K562 (cell line): ENCODE data around the gene EPB42. TPM values are rescaled to one million over a fixed set of nuclear protein-coding genes. Genes with fewer than 3 reads are reported as not detected.

Experiments used
- BCL6 ChIP-seq: fragments of 250-450 bp; sonication (Bioruptor Pico); IDR thresholded peaks from 2 replicates; pipeline ENCODE4 v1.4.0; 2020
- BRF2 ChIP-seq: IDR thresholded peaks from 3 replicates; pipeline ENCODE4 v1.6.1; 2011; ENCODE audit warnings: borderline replicate concordance, mild to moderate bottlenecking; ENCODE audit not compliant: insufficient read length, insufficient read depth
- CC2D1A ChIP-seq: fragments of 450-650 bp; IDR thresholded peaks from 2 replicates; pipeline ENCODE4 v1.6.1; 2017; ENCODE audit warnings: mild to moderate bottlenecking
- GATAD2A ChIP-seq: fragments of 450-650 bp; IDR thresholded peaks from 2 replicates; pipeline ENCODE4 v1.6.1; 2017
- HCFC1 ChIP-seq: IDR thresholded peaks from 2 replicates; pipeline ENCODE4 v1.6.1; 2012; ENCODE audit warnings: low read depth, low read length, improper control_type of control experiment
- JUND ChIP-seq, 2 experiments: IDR thresholded peaks; 2 replicates in 1 of 2; 3 replicates in 1 of 2; pipeline ENCODE4 v1.6.1; 2011; ENCODE audit warnings: borderline replicate concordance in 2 of 2, low read depth in 2 of 2, low read length in 2 of 2, improper control_type of control experiment in 1 of 2, missing biosample characterization in 1 of 2, missing genetic modification characterization in 1 of 2, missing genetic modification reagents in 1 of 2
- KDM1A ChIP-seq, 2 experiments: fragments of 450-650 bp; IDR thresholded peaks; 2 replicates each; pipeline ENCODE4 v1.6.1; 2016; ENCODE audit warnings: mild to moderate bottlenecking in 2 of 2
- MAFK ChIP-seq: IDR thresholded peaks from 2 replicates; pipeline ENCODE4 v1.6.1; 2011; ENCODE audit warnings: low read length, improper control_type of control experiment
- NR2F6 ChIP-seq: fragments of 450-650 bp; formaldehyde crosslinking; IDR thresholded peaks from 2 replicates; pipeline ENCODE4 v1.4.0; 2020; ENCODE audit warnings: mild to moderate bottlenecking
- NUFIP1 ChIP-seq: fragments of 450-650 bp; IDR thresholded peaks from 2 replicates; pipeline ENCODE4 v1.6.1; 2018; ENCODE audit not compliant: partially characterized antibody
- PBX2 ChIP-seq, 2 experiments: IDR thresholded peaks in 1 of 2; conservative IDR thresholded peaks in 1 of 2; 2 replicates each; pipeline ENCODE4 v1.6.1; 2016; ENCODE audit warnings: low read depth in 2 of 2, mild to moderate bottlenecking in 1 of 2, missing compliant biosample characterization in 1 of 2, missing genetic modification characterization in 1 of 2, moderate library complexity in 1 of 2
- SFPQ ChIP-seq: fragments of 200-400 bp; formaldehyde crosslinking; IDR thresholded peaks from 2 replicates; pipeline ENCODE4 v1.6.1; 2017; ENCODE audit warnings: mild to moderate bottlenecking, low read depth, low read length, moderate library complexity
- STAG1 ChIP-seq: sonication (generic); formaldehyde crosslinking; IDR thresholded peaks from 2 replicates; pipeline ENCODE4 v1.5.0; 2020; ENCODE audit warnings: missing genetic modification reagents, borderline replicate concordance
- SUPT5H ChIP-seq: fragments of 450-650 bp; IDR thresholded peaks from 2 replicates; pipeline ENCODE4 v1.6.1; 2016
- TAF9B ChIP-seq: fragments of 450-650 bp; IDR thresholded peaks from 2 replicates; pipeline ENCODE4 v1.6.1; 2018; ENCODE audit warnings: mild to moderate bottlenecking; ENCODE audit not compliant: partially characterized antibody
- TCF7 ChIP-seq: sonication (generic); IDR thresholded peaks from 2 replicates; pipeline ENCODE4 v1.6.1; 2016; ENCODE audit warnings: antibody characterized with exemption, borderline replicate concordance
- TEAD4 ChIP-seq, 2 experiments: sonication (generic) in 1 of 2; formaldehyde crosslinking in 1 of 2; IDR thresholded peaks; 2 replicates each; pipeline versions ENCODE4 v1.6.1 to v1.8.0; 2012 to 2022; ENCODE audit warnings: borderline replicate concordance in 1 of 2, inconsistent platforms in 1 of 2, low read length in 1 of 2, mild to moderate bottlenecking in 1 of 2, missing genetic modification reagents in 1 of 2
- ZBTB5 ChIP-seq: fragments of 450-650 bp; IDR thresholded peaks from 2 replicates; pipeline ENCODE4 v1.6.1; 2017; ENCODE audit warnings: antibody characterized with exemption
- ZC3H4 ChIP-seq: sonication (generic); formaldehyde crosslinking; IDR thresholded peaks from 2 replicates; pipeline ENCODE4 v1.9.0; 2021; ENCODE audit warnings: missing genetic modification reagents, borderline replicate concordance
- ZNF584 ChIP-seq: fragments of 200-800 bp; sonication (Bioruptor generic); IDR thresholded peaks from 2 replicates; pipeline ENCODE4 v1.6.1; 2016; ENCODE audit warnings: low read depth, mild to moderate bottlenecking, missing genetic modification characterization, missing compliant biosample characterization
- ZNF644 ChIP-seq: fragments of 200-800 bp; sonication (Bioruptor generic); IDR thresholded peaks from 2 replicates; pipeline ENCODE4 v1.6.1; 2016; ENCODE audit warnings: low read depth, missing genetic modification characterization, missing compliant biosample characterization
- polyA plus RNA-seq, 8 experiments: library from polyadenylated mRNA; depleted of rRNA in 4 of 8; stranded (reverse) in 5 of 8; unstranded in 3 of 8; fragments of >200 nt; fragmentation: Nextera tagmentation in 2 of 8; fragmentation: Illumina TruSeq in 1 of 8; extraction: Ambion mirVana in 2 of 8; extraction: Trizol in 1 of 8; gene quantifications; 2 replicates each; pipeline versions ENCODE4 v1.2.1 to v1.2.3, GENCODE V29; 2011 to 2014; ENCODE audit warnings: inconsistent platforms in 1 of 8, missing spikeins in 1 of 8
- total RNA-seq, 7 experiments: library from RNA; depleted of rRNA in 6 of 7; stranded (reverse); fragments of >200 nt in 6 of 7; fragmentation: Illumina TruSeq in 2 of 7; extraction: Trizol in 2 of 7; gene quantifications; 2 replicates each; pipeline versions ENCODE4 v1.2.1 to v1.2.3, GENCODE V29; 2011 to 2021; ENCODE audit warnings: low replicate concordance in 1 of 7

Gene EPB42
- total and polyA plus RNA-seq, 9 of the 15 experiments (the other 6 are each of a cell fraction or from before 2014, with no cell fraction given), result 0.38 to 2.3 (median 1.4) TPM

GRCh38 chr15:43220991-43221403 is at the start of gene EPB42 (continued):
- no peak for TF ChIP-seq JUND (IDR thresholded peaks at IDR 0.05; ENCODE audit: borderline replicate concordance, low read depth, low read length)
- TF ChIP-seq JUND (tag; IDR thresholded peaks at IDR 0.05; ENCODE audit: borderline replicate concordance, low read depth, low read length), result no peak; the same call in 2 of the 3 replicates
- no peak for TF ChIP-seq PBX2 (CRISPR knock-in tag; IDR thresholded peaks at IDR 0.05; ENCODE audit: low read depth)
- TF ChIP-seq PBX2 (tag; conservative IDR thresholded peaks at IDR 0.05; ENCODE audit: low read depth), result no peak
- TF ChIP-seq ZNF584 (CRISPR knock-in tag), result 0 out of 2 replicates have a peak, but pooled peaks have one; percentile 10
- no peak for TF ChIP-seq STAG1 (CRISPR knock-in tag)
- no peak for TF ChIP-seq GATAD2A
- TF ChIP-seq TEAD4 (IDR thresholded peaks at IDR 0.05; ENCODE audit: low read length), result peak; percentile 97
- no peak for TF ChIP-seq TEAD4 (CRISPR knock-in tag; IDR thresholded peaks at IDR 0.05; ENCODE audit: borderline replicate concordance)
- TF ChIP-seq CC2D1A, result peak; percentile 74; the same call in 1 of the 2 replicates
- TF ChIP-seq HCFC1, result no peak
- TF ChIP-seq ZC3H4, result no peak
- peak; percentile 86 to 88 for TF ChIP-seq KDM1A (IDR thresholded peaks at IDR 0.05)
- TF ChIP-seq BCL6, result no peak
- peak; percentile 24 for TF ChIP-seq TAF9B
- no peak for TF ChIP-seq BRF2
- no peak for TF ChIP-seq SFPQ
- TF ChIP-seq ZNF644, result peak; percentile 75; the same call in 1 of the 2 replicates
- TF ChIP-seq TCF7, result no peak
- TF ChIP-seq MAFK, result no peak
- no peak for TF ChIP-seq ZBTB5
- no peak for TF ChIP-seq NR2F6 (CRISPR knock-in tag)
- no peak for TF ChIP-seq NUFIP1
- TF ChIP-seq SUPT5H, result no peak
